ENCODE measurements around the gene WIPF3.

WIPF3 gene

GRCh38 chr7:29810297-29810696 lies 4.0 kb downstream of the WIPF3 start:
- DNase-seq = no peak

- no peak for DNase-seq
Observed at GRCh38 chr7:29810813-29811482, 4.6 kb downstream of the WIPF3 start.

GRCh38 chr7:29811586-29811985 lies 5.3 kb downstream of the WIPF3 start:
- no peak for DNase-seq

GRCh38 chr7:29812185-29812876 lies 6.0 kb downstream of the WIPF3 start:
- no peak for DNase-seq

- no peak for DNase-seq
Observed at GRCh38 chr7:29815181-29816105, 9.1 kb downstream of the WIPF3 start.

GRCh38 chr7:29818308-29818707 lies 12.0 kb downstream of the WIPF3 start:
- no peak for DNase-seq

- DNase-seq = no peak
Observed at GRCh38 chr7:29825775-29826529, 19.6 kb downstream of the WIPF3 start.

GRCh38 chr7:29826530-29826822 lies 20.2 kb downstream of the WIPF3 start:
- DNase-seq = no peak

GRCh38 chr7:29826904-29827303 lies 20.6 kb downstream of the WIPF3 start:
- DNase-seq = no peak

- no peak for DNase-seq
Observed at GRCh38 chr7:29831705-29832104, 25.4 kb downstream of the WIPF3 start.

GRCh38 chr7:29833929-29834328 lies 27.6 kb downstream of the WIPF3 start:
- no peak for DNase-seq

- no peak for DNase-seq
Observed at GRCh38 chr7:29835718-29836117, 29.4 kb downstream of the WIPF3 start.

GRCh38 chr7:29839302-29839701 lies 33.0 kb downstream of the WIPF3 start:
- DNase-seq = no peak

GRCh38 chr7:29839921-29840320 lies 33.6 kb downstream of the WIPF3 start:
- no peak for DNase-seq

GRCh38 chr7:29840701-29841100 lies 34.4 kb downstream of the WIPF3 start:
- DNase-seq = no peak

GRCh38 chr7:29841926-29842701 lies 35.8 kb downstream of the WIPF3 start:
- no peak for DNase-seq

GRCh38 chr7:29843093-29843492 lies 36.8 kb downstream of the WIPF3 start:
- no peak for DNase-seq

- no peak for DNase-seq
Observed at GRCh38 chr7:29843726-29844125, 37.4 kb downstream of the WIPF3 start.

GRCh38 chr7:29844559-29844958 lies 38.3 kb downstream of the WIPF3 start:
- no peak for DNase-seq

- DNase-seq = no peak
Observed at GRCh38 chr7:29847496-29847895, 41.2 kb downstream of the WIPF3 start.

- no peak for DNase-seq
Observed at GRCh38 chr7:29847916-29848315, 41.6 kb downstream of the WIPF3 start.

- no peak for DNase-seq
Observed at GRCh38 chr7:29848941-29849340, 42.6 kb downstream of the WIPF3 start.

All from 8988T (cell line).